Left forelimb (tissue), 1 donor: Measurements from ENCODE around the gene CCT8L2.
"Not testable (repeated sequence)": the region's sequence is repeated elsewhere in the genome, so short reads cannot be mapped to it uniquely, and the experiment has no call there.

Experiments used
- DNase-seq: peaks from one replicate; pipeline ENCODE4 v3.0.0-alpha.2; 2018; ENCODE audit warnings: low spot score

CCT8L2 gene

DNA sequence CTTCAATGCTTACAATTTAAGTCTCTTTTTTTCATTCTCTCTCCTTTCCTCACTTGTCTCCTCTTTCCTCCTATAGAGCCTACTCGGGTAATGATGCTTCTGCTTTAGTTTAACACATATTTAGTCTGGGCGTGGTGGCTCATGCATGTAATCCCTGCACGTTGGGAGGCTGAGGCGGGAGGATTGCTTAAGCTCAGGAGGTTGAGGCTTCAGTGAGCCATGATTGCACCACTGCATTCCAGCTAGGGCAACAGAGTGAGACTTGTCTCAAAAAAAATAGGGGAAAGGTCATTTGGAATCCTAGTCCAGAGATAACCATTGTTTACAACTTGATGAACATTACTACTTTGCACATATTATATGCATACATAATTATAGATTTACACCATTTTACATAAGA is 1.4 kb upstream of the CCT8L2 start:
- no peak for DNase-seq

DNA sequence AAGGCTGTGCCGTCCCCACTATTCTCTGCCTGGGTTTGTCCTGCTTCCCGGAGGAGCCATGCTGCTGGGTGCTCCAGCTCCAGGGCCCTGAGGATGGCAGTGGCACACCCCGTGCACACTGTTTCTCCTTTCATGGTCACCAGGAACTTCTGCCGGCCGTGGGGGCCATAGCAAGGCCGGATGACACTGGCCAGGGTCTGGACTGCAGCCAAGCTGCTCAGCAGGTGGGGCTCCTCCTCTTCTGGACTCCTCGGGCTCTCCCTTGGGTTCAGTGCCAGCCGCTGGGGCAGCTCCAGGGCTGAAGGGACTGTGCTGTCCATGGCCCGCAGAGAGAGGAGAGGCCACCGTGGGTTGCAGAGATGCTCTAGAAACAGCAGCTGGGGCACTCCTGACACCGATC is 379 bp downstream of the CCT8L2 start:
- not testable (repeated sequence) for DNase-seq

DNA sequence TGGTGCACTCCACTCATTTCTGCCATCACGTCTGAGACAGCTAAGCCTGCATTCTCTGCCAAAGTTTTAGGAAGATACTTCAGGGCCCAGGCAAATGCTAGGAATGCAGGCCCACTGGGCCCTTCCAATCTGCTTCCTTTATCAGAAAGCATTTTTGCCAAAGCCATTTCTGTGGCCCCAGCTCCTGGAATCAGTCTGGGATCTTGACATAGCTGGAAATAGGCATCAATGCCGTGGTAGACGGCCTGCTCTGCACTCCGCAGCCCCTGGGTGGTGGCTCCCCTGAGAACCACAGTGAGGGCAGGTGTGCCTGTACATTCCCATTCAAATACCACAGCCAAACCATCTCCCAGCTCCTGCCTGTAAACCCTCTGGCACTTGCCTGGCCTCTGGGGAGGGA is 1.5 kb downstream of the CCT8L2 start:
- DNase-seq: not testable (repeated sequence)

DNA sequence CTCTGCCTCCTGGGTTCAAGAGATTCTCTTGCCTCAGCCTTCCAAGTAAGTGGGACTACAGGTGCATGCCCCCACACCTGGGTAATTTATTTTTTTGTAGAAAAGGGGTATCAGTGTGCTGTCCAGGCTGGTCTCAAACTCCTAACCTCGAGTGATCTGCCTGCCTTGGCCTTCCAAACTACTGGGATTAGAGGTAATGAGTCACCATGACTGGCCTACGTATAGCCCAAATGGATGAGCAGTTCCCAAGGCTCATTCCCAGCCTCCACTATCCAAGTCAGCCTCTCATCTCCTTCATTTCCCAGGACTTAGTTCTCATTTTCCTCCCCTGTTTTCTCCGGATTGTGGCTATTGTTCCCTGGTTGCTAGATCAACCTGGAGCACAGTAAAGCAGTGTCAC is 5.6 kb downstream of the CCT8L2 start:
- DNase-seq: no peak

DNA sequence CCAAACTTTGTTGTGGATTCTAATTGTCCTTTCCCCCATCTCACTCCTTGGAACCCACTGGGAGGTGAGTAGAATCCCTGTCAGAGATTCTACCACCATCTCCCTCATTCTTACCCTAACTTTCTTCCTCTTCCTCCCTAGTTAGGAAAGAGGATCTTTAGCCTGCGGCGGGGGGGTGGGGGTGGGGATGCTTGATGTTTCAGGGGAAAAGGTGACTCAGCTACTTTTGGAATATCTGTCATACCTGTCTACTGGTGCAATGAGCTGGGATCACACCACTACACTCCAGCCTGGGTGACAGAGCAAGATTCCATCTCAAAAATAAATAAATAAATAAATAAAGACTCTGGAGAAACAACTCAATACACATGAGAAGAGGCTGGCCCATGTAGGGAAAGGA is 6.4 kb downstream of the CCT8L2 start:
- DNase-seq: no peak

DNA sequence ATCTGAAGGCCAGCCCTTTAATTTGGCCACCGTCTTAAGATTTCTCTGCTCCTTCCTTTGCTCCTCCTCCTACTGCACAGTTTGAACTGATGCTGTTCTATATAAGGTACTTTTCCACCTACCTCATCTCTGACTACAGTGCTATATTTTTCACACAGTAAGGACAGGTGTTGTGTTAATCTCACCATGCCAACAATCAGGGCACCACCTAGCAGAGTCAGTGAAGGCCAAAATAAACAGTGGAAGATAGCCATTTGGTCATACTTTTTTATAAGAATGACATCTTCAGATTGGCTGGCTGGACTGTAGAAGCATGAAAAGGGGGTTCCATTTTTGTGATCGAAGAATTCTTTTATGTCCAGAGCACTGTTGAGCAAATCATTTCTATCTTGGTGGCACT is 11.7 kb downstream of the CCT8L2 start:
- not testable (repeated sequence) for DNase-seq

DNA sequence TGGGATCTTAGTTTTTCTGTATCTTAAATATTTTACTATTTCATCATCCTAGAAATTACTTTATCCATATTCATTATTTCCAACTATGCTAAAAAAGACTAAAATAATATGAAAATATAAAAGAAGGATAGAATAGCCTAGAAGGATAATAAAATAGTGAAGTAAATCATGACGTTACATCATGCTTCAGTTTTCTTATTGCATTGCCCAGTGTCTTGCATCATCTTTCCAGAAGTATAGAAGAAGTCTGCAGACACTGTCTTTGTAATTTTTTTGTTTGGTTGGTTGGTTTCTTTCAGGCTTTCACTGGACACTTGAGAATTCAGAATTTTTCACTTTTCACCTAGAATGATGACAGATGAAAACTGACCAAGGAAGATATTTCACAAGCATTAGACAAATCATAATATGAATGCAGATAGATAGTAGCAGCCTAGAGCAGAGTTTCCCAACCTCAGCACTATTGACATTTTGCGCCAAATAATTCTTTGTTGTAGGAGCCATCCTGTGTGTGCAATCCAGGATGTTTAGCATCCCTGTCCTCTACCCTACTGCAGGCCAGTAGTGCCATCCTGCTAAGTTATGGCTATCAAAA is 23.3 kb downstream of the CCT8L2 start:
- not testable (repeated sequence) for DNase-seq

DNA sequence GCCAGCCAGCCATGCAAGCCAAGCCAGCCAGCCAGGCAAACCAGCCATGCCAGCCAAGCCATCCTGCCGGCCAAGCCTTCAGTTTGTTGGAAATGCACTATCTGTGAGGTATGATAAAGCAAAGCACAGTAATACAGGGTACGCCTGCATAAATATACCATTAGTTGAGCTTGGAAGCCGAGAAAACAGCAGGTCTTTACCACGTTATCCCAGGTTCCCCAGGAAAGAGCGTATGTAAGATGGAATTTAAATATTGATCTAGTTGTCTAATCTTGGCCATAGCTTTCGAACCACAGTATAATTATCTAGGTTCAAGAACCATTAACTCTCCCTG is 24.2 kb downstream of the CCT8L2 start:
- no peak for DNase-seq

DNA sequence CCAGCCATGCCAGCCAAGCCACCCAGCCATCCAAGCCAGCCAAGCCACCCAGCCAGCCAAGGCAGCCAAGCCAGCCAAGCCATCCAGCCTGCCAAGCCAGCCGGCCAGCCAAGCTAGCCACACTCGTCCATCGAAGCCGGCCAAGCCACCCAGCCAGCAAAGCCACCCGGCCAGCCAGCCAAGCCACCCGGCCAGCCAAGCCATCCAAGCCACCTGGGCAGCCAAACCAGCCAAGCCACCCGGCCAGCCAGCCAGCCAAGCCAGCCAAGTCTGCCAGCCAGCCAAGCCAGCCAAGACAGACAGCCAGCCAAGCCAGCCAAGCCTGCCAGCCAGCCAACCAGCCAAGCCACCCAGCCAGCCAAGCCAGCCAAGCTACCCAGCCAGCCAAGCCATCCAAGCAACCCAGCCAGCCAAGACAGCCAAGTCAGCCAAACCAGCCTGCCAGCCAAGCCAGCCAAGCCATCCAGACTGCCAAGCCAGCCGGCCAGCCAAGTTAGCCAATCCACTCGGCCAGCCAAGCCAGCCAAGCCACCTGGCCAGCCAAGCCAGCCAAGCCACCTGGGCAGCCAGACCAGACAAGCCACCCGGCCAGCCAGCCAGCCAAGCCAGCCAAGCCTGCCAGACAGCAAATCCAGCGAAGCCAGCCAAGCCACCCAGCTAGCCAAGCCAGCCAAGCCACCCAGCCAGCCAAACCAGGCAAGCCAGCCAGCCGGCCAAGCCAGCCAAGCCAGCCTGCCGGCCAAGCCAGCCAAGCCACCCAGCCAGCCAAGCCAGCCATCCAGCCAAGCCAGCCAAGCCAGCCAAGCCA is 24.8 kb downstream of the CCT8L2 start:
- DNase-seq: not testable (repeated sequence)

DNA sequence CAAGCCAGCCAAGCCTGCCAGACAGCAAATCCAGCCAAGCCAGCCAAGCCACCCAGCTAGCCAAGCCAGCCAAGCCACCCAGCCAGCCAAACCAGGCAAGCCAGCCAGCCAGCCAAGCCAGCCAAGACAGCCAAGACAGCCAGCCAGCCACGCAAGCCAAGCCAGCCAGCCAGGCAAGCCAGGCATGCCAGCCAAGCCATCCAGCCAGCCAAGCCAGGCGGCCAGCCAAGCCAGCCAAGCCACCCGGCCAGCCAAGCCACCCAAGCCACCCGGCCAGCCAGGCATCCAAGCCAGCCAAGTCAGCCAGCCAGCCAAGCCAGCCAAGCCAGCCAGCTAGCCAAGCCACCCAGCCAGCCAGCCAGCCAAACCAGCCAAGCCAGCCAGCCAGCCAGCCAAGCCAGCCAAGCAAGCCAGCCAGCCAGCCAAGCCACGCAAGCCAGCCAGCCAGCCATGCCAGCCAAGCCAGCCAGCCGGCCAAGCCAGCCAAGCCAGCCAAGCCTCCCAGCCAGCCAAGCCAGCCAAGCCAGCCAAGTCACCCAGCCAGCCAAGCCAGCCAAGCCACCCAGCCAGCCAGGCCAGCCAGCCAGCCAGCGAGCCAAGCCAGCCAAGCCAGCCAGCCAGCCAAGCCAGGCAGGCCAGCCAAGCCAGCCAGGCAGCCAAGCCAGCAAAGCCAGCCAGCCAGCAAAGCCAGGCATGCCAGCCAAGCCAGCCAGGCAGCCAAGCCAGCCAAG is 26.0 kb downstream of the CCT8L2 start:
- not testable (repeated sequence) for DNase-seq

DNA sequence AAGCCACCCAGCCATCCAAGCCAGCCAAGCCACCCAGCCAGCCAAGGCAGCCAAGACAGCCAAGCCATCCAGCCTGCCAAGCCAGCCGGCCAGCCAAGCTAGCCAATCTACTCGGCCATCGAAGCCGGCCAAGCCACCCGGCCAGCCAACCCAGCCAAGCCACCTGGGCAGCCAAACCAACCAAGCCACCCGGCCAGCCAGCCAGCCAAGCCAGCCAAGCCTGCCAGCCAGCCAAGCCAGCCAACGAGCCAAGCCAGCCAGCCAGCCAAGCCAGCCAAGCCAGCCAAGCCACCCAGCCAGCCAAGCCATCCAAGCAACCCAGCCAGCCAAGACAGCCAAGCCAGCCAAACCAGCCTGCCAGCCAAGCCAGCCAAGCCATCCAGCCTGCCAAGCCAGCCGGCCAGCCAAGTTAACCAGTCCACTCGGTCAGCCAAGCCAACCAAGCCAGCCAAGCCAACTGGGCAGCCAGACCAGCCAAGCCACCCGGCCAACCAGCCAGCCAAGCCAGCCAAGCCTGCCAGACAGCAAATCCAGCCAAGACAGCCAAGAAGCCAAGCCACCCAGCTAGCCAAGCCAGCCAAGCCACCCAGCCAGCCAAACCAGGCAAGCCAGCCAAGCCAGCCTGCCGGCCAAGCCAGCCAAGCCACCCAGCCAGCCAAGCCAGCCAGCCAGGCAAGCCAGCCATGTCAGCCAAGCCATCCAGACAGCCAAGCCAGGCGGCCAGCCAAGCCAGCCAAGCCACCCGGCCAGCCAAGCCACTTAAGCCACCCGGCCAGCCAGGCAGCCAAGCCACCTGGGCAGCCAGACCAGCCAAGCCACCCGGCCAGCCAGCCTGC is 26.8 kb downstream of the CCT8L2 start:
- not testable (repeated sequence) for DNase-seq

DNA sequence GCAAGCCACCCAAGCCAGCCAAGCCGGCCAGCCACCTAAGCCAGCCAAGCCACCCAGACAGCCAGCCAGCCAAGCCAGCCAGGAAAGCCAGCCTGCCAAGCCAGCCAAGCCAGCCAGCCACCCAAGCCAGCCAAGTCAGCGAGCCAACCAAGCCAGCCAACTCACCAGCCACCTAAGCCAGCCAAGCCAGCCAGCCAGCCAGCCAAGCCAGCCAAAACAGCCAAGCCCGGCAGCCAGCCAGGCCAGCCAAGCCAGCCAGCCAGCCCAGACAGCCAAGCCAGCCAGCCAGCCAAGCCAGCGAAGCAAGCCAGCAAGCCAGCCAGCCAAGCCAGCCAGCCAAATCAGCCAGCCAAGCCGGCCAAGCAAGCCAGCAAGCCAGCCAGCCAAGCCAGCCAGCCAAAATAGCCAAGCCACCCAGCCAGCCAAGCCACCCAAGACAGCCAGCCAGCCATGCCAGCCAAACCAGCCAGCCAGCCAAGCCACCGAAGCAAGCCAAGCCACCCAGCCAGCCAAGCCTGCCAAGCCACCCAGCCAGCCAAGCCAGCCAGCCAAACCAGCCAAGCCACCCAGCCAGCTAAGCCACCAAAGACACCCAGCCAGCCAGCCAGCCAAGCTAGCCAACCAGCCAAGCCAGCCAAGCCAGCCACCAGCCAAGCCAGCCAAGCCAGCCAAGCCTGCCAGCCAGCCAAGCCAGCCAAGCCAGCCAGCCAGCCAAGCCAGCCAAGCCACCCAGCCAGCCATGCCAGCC is 27.6 kb downstream of the CCT8L2 start:
- DNase-seq: not testable (repeated sequence)

DNA sequence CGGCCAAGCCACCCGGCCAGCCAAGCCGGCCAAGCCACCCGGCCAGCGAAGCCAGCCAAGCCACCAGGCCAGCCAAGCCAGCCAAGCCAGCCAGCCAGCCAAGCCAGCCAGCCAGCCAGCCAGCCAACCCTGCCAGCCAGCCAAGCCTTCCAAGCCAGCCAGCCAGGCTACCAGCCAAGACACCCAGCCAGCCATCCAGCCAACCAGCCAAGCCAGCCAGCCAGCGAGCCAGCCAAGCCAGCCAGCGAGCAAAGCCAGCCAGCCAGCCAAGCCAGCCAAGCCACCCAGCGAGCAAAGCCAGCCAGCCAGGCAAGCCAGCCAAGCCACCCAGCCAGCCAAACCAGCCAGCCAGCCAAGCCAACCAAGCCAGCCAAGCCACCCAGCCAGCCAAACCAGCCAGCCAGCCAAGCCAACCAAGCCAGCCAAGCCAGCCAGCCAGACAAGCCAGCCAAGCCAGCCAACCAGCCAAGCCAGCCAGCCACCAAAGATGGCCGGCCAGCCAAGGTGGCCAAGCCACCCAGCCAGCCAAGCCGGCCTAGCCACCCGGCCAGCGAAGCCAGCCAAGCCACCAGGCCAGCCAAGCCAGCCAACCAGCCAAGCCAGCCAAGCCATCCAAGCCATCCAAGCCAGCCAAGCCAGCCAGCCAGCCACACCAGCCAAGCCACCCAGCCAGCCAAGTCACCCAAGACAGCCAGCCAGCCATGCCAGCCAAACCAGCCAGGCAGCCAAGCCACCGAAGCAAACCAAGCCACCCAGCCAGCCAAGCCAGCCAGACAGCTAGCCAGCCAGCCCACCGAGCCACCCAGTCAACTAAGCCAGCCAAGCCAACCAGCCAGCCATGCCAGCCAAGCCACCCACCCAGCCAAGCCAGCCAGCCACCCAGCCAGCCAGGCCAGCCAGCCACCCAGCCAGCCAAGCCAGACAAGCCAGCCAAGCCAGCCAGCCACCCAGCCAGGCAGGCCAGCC is 28.8 kb downstream of the CCT8L2 start:
- no peak for DNase-seq

DNA sequence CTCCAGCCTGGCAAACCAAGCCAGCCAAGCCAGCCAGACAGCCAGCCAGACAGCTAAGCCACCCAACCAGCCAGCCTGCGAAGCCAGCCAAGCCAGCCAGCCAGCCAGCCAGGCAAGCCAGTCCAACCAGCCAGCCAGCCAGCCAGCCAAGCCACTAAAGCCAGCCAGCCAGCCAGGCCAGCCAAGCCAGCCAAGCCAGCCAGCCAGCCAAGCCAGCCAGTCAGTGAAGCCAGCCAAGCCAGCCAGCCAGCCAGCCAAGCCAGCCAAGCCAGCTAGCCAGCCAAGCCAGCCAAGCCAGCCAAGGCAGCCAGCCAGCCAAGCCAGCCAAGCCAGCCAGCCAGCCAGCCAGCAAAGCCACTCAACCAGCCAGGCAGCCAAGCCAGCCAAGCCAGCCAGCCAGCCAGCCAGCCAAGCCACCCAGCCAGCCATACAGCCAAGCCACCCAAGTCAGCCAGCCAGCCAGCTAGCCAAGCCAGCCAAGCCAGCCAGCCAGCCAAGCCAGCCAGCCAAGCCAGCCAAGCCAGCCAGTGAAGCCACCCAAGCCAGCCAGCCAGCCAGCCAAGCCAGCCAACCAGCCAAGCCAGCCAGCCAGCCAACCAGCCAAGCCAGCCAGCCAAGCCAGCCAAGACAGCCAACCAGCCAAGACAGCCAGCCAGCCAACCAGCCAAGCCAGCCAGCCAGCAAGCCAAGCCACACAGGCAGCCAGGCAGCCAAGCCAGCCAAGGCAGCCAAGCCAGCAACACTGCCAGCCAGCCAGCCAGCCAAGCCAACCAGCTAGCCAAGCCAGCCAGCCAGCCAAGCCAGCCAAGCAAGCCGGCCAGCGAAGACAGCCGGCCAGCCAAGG is 29.7 kb downstream of the CCT8L2 start:
- no peak for DNase-seq

DNA sequence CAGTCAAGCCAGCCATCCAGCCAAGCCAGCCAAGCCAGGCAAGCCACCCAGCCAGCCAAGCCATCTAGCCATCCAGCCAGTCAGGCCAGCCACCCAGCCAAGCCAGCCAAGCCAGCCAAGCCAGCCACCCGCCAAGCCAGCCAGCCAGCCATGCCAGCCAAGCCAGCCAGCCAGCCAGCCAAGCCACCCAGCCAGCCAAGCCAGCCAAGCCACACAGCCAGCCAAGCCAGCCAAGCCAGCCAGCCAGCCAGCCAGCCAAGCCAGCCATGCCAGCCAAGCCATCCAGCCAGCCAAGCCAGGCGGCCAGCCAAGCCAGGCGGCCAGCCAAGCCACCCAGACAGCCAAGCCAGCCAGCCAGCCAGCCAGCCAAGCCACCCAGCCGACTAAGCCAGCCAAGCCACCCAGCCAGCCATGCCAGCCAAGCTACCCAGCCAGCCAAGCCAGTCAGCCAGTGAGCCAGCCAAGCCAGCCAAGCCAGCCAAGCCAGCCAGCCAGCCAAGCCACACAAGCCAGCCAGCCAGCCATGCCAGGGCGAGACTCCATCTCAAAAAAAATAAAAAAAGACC is 31.4 kb downstream of the CCT8L2 start:
- DNase-seq: not testable (repeated sequence)

DNA sequence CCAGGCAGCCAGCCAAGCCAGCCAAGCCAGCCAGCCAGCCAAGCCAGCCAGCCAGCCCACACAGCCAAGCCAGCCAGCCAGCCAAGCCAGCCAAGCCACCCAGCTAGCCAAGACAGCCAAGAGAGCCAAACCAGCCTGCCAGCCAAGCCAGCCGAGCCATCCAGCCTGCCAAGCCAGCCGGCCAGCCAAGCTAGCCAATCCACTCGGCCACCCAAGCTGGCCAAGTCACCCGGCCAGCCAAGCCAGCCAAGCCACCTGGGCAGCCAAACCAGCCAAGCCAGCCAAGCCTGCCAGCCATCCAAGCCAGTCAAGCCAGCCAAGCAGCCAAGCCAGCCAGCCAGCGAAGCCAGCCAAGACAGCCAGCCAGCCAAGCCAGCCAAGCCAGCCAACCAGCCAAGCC is 32.0 kb downstream of the CCT8L2 start:
- DNase-seq: not testable (repeated sequence)

DNA sequence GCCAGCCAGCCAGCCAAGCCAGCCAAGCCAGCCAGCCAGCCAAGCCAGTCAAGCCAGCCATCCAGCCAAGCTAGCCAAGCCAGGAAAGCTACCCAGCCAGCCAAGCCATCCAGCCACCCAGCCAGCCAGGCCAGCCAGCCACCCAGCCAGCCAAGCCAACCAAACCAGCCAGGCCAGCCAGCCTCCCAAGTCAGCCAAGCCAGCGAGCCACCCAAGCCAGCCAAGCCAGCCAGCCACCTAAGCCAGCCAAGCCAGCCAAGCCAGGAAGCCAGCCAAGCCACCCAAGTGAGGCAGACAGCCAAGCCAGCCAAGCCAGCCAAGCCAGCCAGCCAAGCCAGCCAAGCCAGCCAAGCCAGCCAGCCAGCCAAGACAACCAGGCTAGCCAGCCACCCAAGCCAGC is 32.6 kb downstream of the CCT8L2 start:
- DNase-seq: not testable (repeated sequence)

DNA sequence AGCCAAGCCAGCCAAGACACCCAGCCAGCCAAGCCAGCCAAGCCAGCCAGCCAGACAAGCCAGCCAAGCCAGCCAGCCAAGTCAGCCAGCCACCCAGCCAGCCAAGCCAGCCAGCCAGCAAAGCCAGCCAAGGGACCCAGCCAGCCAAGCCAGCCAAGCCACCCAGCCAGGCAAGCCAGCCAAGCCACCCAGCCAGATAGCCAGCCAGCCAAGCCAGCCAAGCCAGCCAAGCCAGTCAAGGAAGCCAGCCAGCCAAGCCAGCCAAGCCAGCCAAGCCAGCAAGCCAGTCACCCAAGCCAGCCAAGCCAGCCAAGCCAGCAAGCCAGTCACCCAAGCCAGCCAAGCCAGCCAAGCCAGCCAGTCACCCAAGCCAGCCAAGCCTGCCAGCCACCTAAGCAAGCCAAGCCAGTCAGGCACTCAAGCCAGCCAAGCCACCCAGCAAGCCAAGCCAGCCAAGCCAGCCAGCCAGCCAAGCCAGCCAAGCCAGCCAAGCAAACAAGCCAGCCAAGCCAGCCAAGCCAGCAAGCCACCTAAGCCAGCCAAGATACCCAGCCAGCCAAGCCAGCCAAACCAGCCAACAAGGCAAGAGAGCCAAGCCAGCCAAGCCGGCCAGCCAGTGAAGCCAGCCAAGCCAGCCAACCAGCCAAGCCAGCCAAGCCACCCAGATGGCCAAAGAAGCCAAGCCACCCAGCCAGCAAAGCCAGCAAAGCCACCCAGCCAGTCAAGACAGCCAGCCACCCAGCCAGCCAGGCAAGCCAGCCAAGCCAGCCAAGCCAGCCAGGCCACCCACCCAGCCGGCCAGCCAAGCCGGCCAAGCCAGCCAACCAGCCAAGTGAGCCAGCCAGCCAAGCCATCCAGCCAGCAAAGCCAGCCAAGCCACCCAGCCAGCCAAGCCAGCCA is 33.3 kb downstream of the CCT8L2 start:
- DNase-seq: no peak
